Upper lobe of left lung (tissue), 4 donors: ENCODE data around the gene LMNTD2.

Experiments
- CTCF ChIP-seq, 6 experiments: fragments of 450-650 bp in 4 of 6; fragments of 200-600 bp in 2 of 6; sonication (generic) in 2 of 6; IDR thresholded peaks; one replicate each; pipeline ENCODE4 v1.5.1; 2016 to 2019; ENCODE audit warnings: antibody characterized with exemption in 6 of 6
- POLR2A ChIP-seq, 4 donors: fragments of 450-650 bp; IDR thresholded peaks; one replicate each; pipeline ENCODE4 v1.5.1; 2016 to 2017; ENCODE audit warnings: antibody characterized with exemption in 4 of 4, mild to moderate bottlenecking in 2 of 4
- POLR2AphosphoS5 ChIP-seq, 2 donors: sonication (generic); formaldehyde crosslinking; IDR thresholded peaks; one replicate each; pipeline ENCODE4 v1.5.1; 2017; ENCODE audit warnings: antibody characterized with exemption in 2 of 2

- TF ChIP-seq CTCF (IDR thresholded peaks at IDR 0.05) = no peak
- TF ChIP-seq POLR2AphosphoS5 (IDR thresholded peaks at IDR 0.05) = no peak
- no peak for TF ChIP-seq POLR2A (IDR thresholded peaks at IDR 0.05)
Observed at GRCh38 chr11:605286-606129, 45.0 kb upstream of the LMNTD2 start.
